ENCODE measurements around the gene KANK4.

The KANK4 gene

GRCh38 chr1:62280150-62280549, 39.1 kb downstream of the KANK4 start:
- Histone ChIP-seq H3K4me1 (ENCODE audit: low read depth, poor library complexity, severe bottlenecking) (no peaks in the 10 kb centered on the region), H3K27me3 (ENCODE audit: insufficient read depth, low read depth) (no peaks in the 10 kb centered on the region), H3K27ac (no peak overlapping the region), H2AFZ (ENCODE audit: low read depth) (no peak overlapping the region), H3K4me2 (no peak overlapping the region), H4K20me1 (ENCODE audit: insufficient read depth) (no peaks in the 10 kb centered on the region), H3K9ac (no peak overlapping the region), H3K4me3 (IDR thresholded peaks at IDR 0.05; ENCODE audit: insufficient read depth, low read depth, low read length) (no peak overlapping the region), H3K79me2 (ENCODE audit: insufficient read depth, low read depth) (no peaks in the 10 kb centered on the region), H3K36me3 (ENCODE audit: insufficient read depth) (no peaks in the 10 kb centered on the region)
- TF ChIP-seq CTCF (conservative IDR thresholded peaks at IDR 0.05; ENCODE audit: low read depth, low read length) = no peak

- Histone ChIP-seq H2AFZ (ENCODE audit: low read depth) (no peak overlapping the region), H3K4me1 (ENCODE audit: low read depth, poor library complexity, severe bottlenecking) (no peaks in the 10 kb centered on the region), H4K20me1 (ENCODE audit: insufficient read depth) (no peaks in the 10 kb centered on the region), H3K36me3 (ENCODE audit: insufficient read depth) (no peaks in the 10 kb centered on the region), H3K4me2 (no peak overlapping the region), H3K79me2 (ENCODE audit: insufficient read depth, low read depth) (no peaks in the 10 kb centered on the region), H3K27ac (no peak overlapping the region), H3K4me3 (IDR thresholded peaks at IDR 0.05; ENCODE audit: insufficient read depth, low read depth, low read length) (no peak overlapping the region), H3K27me3 (ENCODE audit: insufficient read depth, low read depth) (no peaks in the 10 kb centered on the region), H3K9ac (no peak overlapping the region)
- TF ChIP-seq CTCF (conservative IDR thresholded peaks at IDR 0.05; ENCODE audit: low read depth, low read length) = no peak
Observed at GRCh38 chr1:62276791-62277190, 42.4 kb downstream of the KANK4 start.

GRCh38 chr1:62274496-62275485, 44.4 kb downstream of the KANK4 start:
- no peaks in the 10 kb centered on the region for H4K20me1 ChIP-seq (ENCODE audit: insufficient read depth)
- H3K4me2 ChIP-seq = no peak overlapping the region
- H3K4me1 ChIP-seq (ENCODE audit: low read depth, poor library complexity, severe bottlenecking) = no peaks in the 10 kb centered on the region
- H2AFZ ChIP-seq (ENCODE audit: low read depth) = no peak overlapping the region
- H3K27ac ChIP-seq = no peak overlapping the region
- H3K9ac ChIP-seq = no peak overlapping the region
- no peaks in the 10 kb centered on the region for H3K79me2 ChIP-seq (ENCODE audit: insufficient read depth, low read depth)
- no peak for TF ChIP-seq CTCF (conservative IDR thresholded peaks at IDR 0.05; ENCODE audit: low read depth, low read length)
- no peaks in the 10 kb centered on the region for H3K27me3 ChIP-seq (ENCODE audit: insufficient read depth, low read depth)
- H3K36me3 ChIP-seq (ENCODE audit: insufficient read depth) = no peaks in the 10 kb centered on the region
- H3K4me3 ChIP-seq (IDR thresholded peaks at IDR 0.05; ENCODE audit: insufficient read depth, low read depth, low read length) = no peak overlapping the region

- Histone ChIP-seq H3K27me3 (ENCODE audit: insufficient read depth, low read depth) (no peaks in the 10 kb centered on the region), H4K20me1 (ENCODE audit: insufficient read depth) (no peaks in the 10 kb centered on the region), H3K9ac (no peak overlapping the region), H3K4me1 (ENCODE audit: low read depth, poor library complexity, severe bottlenecking) (no peaks in the 10 kb centered on the region), H3K36me3 (ENCODE audit: insufficient read depth) (no peaks in the 10 kb centered on the region), H2AFZ (ENCODE audit: low read depth) (no peak overlapping the region), H3K79me2 (ENCODE audit: insufficient read depth, low read depth) (no peaks in the 10 kb centered on the region), H3K4me3 (IDR thresholded peaks at IDR 0.05; ENCODE audit: insufficient read depth, low read depth, low read length) (no peak overlapping the region), H3K4me2 (no peak overlapping the region), H3K27ac (no peak overlapping the region)
- TF ChIP-seq CTCF (conservative IDR thresholded peaks at IDR 0.05; ENCODE audit: low read depth, low read length) = no peak
Observed at GRCh38 chr1:62273953-62274352, 45.3 kb downstream of the KANK4 start.

Data from KMS-11 (cell line).